CD4-positive, alpha-beta T cell treated with Interleukin-10 for 1 hour (primary cell): ENCODE results near the gene C4orf51.

ENCODE experiments used
- DNase-seq: peaks from one replicate; pipeline ENCODE4 v3.0.0-alpha.2; 2020

The C4orf51 gene

DNA sequence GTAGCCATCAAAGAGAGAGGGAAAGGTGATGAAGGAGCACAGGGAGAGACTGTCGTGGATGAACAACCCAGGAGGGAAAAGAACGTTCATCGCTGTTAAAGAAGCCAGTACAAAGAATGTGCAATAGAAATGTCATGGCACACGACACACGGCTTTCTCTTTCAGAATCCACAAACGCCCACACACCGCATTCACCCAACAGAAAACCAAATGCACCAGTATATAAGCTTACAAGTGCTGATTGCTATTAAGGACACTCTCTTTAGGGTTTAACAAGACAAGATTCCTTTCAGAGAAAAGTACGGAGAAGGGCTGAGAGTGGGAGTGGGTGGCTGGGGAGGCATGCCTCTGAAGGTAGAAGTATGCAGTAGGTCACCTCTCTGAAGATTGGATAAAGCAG, 80.2 kb downstream of the C4orf51 start:
- DNase-seq: no peak

DNA sequence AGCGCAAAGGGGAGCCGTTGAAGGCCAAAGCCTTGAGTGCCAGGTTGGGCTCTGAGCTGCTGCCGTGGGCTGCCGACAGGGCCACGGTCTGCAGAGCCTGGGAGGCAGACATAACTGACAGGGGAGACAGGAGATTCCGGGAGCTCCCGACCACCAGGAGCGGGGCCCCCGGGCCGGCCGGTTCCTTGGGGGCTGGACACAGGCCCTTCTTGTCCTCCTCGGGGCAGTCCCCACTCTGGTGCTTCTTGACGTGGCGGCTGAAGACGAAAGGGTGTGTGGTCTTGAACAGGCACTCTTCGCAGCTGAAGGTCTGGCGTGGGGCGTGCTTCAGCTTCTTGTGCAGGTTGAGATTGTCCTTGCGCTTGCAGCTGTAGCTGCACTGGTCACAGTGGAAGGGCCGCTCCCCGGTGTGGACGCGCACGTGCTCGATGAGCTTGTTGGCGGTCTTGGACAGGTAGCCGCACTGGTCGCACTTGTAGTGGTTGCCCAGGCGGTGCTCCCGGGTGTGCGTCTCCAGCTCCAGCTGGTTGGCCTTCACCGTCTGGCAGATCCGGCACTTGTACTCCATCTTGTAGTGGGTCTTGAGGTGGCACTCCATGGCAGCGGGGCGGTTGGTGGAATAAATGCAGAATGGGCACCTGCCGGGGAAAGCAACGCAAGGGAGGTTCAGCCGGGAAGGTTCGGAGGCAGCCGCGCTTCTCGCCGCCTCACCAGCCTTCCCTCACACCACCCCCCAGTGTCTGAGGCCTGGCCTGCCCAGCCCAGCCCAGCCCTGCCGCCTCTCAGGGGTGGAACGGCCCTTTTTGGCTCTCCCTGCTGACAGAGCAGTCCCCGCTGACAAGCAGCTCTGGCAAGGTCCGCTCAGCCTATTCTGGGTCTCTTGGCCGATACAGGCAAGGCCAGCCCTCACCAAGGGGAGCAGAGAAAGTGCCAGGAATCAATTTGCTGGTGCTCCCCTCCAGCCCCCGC, 81.3 kb downstream of the C4orf51 start:
- no peak for DNase-seq

DNA sequence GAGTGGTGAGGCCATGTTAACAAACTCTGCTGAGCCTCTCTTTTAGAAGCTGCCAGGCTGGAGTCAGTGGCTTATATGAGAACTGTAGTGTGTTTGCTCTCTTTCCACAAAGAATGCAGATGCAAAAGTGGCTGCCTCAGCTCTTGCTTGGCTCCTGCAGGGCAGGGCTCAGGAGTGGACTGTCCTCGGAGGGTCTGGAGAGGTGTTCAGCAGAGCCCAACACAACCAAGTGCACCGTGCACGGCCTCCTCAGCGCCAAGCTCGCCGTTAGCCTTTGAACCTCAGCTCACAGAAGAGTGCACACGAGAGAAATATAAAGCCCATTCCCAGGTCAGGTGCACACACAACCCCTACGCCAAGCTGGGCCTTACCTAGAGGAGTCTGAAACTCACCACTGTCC, 82.8 kb downstream of the C4orf51 start:
- no peak for DNase-seq

DNA sequence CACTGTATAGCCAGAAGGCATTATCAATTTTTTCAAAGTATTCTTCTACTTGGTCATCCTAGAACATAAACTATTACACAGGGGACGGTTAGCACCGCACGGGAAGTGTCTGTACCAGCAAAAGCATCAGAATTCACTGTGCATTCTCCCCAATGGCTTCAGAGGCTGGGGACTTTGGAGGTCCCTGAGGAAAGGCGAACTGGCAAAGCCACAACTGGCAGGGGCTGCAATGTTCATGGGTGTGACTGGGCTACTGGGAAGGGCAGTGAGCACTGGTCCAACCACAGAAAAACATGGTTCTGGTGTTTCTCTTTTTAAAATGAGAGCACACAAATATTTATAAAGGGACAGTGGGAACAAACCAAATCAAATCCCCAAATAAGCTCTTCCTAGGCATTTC, 83.5 kb downstream of the C4orf51 start:
- no peak for DNase-seq

DNA sequence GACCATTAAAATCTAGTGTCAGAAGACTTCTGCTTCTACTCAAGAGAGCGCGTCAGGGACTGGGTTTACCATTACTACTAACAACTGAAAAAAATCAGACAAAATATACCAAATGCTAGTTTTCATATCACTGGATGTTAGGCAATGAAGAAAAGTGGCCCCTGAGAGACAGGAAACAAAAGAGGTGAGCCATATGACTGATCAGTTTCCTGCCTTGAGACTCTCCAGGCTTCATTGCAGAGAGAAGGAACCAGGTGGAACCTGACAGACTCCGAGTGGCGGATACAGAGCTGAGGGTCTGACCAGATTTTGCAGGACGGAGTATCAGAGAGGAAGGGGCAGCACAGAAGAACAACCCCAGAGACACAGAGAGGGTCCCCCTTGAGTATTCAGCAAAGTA, 86.3 kb downstream of the C4orf51 start:
- no peak for DNase-seq

DNA sequence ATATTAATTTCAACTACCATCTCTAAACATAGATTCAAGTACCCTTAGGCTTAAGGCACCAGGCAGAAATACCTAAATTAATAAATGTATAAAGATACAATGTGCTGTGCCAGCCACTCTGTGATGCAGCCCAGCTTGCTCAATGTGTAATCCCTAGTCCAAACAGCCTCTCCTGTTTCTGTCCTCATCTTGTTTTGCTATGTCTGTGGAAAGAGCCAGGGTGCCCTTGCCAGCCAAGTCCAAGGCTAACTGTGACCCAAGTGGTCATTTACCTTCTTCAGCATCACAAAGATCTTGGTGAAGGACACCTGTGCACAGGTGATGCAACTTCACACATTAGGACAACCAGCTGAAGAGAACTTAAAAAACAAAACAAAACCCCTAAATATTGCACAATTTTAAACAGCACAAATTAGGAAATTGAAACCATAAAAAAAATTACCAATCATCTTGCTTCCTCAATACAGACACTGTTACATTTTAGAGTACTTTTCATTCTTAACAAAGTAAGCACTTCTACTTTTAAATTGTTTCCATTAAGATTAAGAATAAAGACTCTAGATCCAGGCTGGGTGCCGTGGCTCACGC, 89.6 kb downstream of the C4orf51 start:
- no peak for DNase-seq

DNA sequence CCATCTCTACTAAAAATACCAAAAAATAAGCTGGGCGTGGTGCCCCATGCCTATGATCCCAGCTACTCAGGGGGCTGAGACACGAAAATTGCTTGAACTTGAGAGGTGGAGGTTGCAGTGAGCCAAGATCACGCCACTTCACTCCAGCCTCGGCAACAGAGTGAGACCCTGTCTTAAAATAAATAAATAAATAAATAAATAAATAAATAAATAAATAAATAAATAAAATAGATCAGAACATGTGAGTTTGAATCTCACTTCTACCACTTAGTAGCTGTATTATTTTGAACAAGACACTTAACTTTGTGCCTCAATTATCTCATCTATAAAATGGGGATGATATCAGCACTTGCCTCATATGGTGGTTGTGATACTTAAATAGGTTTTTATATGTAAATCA, 90.2 kb downstream of the C4orf51 start:
- no peak for DNase-seq

DNA sequence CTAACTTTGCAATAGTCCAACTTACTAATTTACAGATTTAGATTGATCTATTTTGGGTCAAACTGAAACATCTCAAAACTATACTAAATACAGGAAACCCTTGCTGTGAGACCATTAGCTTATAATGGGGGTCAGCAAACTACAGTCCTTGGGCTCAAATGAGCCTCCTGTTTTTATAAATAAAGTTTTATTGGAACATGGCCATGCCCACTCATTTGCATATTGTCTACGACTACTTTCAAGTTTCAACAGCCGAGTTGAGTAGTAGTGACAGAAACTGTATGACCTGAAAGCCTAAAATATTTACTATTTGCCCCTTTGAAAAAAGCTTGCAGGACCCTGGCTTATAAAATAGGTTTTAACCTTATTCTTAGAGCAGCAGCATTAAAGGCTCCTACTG, 92.4 kb downstream of the C4orf51 start:
- no peak for DNase-seq

DNA sequence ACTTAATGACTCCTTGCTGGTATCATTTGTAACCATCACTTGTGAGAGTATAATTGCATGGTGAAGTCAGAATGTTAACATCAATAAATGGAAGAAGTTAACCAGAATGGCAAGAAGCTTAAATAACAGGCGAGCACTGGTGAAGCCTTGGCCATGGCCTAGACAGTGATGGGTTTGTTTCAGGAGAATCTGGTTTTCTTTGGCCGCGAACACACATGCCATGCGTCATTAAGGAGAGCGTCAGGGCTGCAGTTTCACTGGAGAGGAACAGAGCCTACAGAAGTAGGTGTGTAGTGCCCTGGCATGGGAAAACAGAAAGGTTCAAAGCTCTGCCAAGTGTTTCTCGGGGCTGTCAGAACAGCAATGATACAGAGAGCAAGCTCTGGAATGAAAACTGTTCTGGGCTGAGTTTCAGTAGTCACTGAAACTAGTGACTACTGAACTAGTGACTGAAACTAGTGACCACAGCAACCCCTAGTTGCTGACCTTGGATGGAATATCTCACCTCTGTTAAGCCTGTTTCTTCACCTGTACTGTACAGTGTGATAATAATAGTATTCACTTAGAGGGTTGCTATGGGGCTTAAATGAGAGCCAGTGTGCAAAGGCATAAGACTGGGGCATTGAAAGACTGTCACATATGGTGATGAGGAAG, 93.8 kb downstream of the C4orf51 start:
- no peak for DNase-seq

DNA sequence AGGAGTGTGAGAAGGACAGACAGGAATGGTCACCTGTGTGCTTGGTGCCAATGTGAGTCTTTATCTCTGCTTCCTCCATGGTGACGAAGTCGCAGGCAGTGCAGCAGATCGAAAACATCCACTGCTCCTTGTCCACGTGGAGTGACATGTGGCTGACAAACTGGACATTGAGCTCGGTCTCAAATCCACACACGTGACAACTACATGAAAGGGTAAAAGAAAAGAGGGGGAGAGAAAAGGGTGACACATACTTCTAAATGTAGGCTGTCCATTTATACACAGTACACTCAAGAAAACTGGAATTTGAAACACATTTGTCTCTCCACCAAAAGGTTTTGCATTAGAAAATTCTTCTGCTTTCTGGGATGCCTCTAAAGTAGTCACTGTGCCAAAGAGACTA, 94.5 kb downstream of the C4orf51 start:
- DNase-seq: no peak

DNA sequence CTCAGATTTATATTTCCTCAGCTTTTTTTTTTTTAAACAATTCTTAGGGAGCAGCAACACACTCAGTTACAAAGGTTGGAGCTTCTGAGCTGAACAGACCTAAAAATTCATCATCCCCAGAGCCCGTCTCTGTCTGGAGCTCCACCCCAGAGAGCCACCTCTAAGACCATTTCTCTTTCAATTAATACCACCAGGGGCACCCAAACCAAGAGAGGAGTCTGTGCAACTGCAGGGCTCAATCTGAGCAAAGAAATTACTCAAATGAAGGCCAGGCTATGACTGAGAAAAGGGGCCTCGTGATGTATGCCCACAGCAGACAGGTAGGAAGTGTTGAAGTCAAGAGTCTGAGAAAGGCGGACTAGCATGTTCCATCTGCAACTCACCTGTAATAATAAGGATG, 95.5 kb downstream of the C4orf51 start:
- no peak for DNase-seq

DNA sequence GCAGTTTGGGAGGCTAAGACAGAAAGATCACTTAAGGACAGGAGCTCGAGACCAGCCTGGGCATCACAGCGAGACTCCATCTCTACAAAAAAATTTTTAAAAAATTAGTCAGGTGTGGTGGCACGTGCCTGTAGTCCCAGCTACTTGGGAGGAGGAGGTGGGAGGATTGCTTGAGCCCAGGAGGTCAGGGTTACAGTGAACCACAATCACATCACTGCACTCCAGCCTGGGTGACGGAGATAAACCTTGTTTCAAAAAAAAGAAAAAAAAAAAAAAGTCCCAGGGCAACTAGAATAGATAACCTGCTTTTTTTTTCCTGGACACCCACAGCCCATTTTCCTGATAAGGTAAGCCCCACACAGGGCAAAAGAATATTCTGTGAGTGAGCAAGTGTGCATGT, 96.3 kb downstream of the C4orf51 start:
- no peak for DNase-seq

DNA sequence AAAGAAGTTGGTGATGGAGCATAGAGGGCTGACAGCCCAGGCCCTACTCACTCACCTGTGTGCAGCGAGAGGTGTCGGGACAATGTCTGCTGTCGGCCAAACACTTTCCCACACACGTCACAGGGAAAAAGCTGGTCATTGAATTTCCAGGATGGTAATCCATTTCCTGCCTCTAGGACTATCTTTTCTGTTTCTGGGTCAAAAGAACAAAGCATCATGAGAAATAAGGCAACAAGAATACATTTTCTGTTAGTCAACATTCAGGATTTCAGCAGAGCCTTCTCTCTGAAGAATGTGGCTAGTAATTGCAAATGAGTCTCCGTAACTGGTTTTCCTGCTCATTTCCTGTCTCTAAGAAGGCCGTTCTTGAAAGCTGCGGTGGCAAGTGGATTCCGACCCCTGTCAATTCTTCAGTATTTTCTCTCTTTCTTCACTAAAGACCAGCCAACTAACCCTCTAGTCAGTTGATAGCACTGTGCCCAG, 99.4 kb downstream of the C4orf51 start:
- no peak for DNase-seq

DNA sequence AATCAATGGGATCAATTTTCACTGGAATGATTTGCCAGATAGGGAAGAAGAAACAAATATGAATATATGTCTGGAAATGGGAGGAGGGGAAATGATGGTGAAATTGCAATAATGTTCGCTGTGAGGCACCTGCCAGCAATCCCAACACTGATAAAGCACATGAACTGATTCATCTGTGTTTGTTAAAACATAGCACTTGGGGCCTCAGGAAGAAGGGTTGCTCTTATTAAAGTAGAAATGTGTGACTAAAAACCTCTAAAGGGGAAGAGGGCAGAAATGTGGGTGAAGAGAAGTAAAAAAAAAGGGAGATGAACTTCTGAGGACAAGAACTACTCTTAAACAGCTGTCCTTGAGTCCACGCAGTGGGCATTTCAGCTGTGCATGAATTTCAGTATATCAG, 101.4 kb downstream of the C4orf51 start:
- DNase-seq: no peak
